Stomach (tissue), 9 donors: ENCODE results near the gene CACNA1I. TPM values are rescaled to one million over a fixed set of nuclear protein-coding genes. Genes with fewer than 3 reads are reported as not detected.

ENCODE experiments used
- DNase-seq, 2 donors: peaks; one replicate each; pipeline versions ENCODE4 v3.0.0 to v3.0.0-alpha.2; 2013 to 2019
- H3K27ac ChIP-seq, 5 donors: fragments of 200-600 bp in 4 of 5; sonication (generic) in 4 of 5; one replicate each; pipeline ENCODE4 v1.5.1; 2013 to 2019; ENCODE audit warnings: mild to moderate bottlenecking in 1 of 5, moderate library complexity in 1 of 5
- H3K27me3 ChIP-seq, 3 donors: fragments of 200-600 bp; sonication (generic); one replicate each; pipeline ENCODE4 v1.5.1; 2017 to 2019; ENCODE audit warnings: mixed run types in 1 of 3
- H3K36me3 ChIP-seq, 4 donors: fragments of 200-600 bp; sonication (generic); 1 replicate in 3 of 4; 2 replicates in 1 of 4; pipeline ENCODE4 v1.5.1; 2016 to 2019
- H3K4me1 ChIP-seq, 4 donors: fragments of 200-600 bp; sonication (generic); one replicate each; pipeline ENCODE4 v1.5.1; 2016 to 2019
- H3K4me3 ChIP-seq, 4 donors: fragments of 200-600 bp; sonication (generic) in 3 of 4; one replicate each; pipeline ENCODE4 v1.5.1; 2016 to 2019; ENCODE audit warnings: mild to moderate bottlenecking in 1 of 4
- H3K9me3 ChIP-seq, 4 donors: fragments of 200-600 bp; sonication (generic); one replicate each; pipeline ENCODE4 v1.5.1; 2016 to 2019
- CTCF ChIP-seq, 7 experiments: fragments of 450-650 bp in 4 of 7; fragments of 200-600 bp in 3 of 7; sonication (generic) in 3 of 7; IDR thresholded peaks; one replicate each; pipeline ENCODE4 v1.5.1; 2016 to 2019; ENCODE audit warnings: antibody characterized with exemption in 7 of 7, control low read depth in 2 of 7, mild to moderate bottlenecking in 1 of 7
- EP300 ChIP-seq: sonication (generic); formaldehyde crosslinking; IDR thresholded peaks from one replicate; pipeline ENCODE4 v1.6.1; 2017; ENCODE audit warnings: antibody characterized with exemption
- POLR2A ChIP-seq, 4 donors: fragments of 450-650 bp; IDR thresholded peaks; one replicate each; pipeline ENCODE4 v1.6.1; 2016; ENCODE audit warnings: antibody characterized with exemption in 4 of 4, control low read depth in 2 of 4, mild to moderate bottlenecking in 1 of 4, moderate library complexity in 1 of 4
- POLR2AphosphoS5 ChIP-seq, 3 donors: sonication (generic); formaldehyde crosslinking; IDR thresholded peaks; one replicate each; pipeline ENCODE4 v1.6.1; 2016; ENCODE audit warnings: antibody characterized with exemption in 3 of 3
- WGBS, 5 donors: extraction: QIAGEN DNeasy Blood & Tissue Kit in 3 of 5; methylation state at CpG; one replicate each; pipeline versions ENCODE4 v1.1.5 to v1.1.7; 2013 to 2018; 5-methylcytosine and 5-hydroxymethylcytosine counted together
- intact Hi-C: fragments of 100-400 bp; cut with DNase I; formaldehyde crosslinking; loops from one replicate; pipeline ENCODE4 v1.15.1; 2023; ENCODE audit warnings: low total_unique reads
- polyA plus RNA-seq, 3 donors: library from polyadenylated mRNA; stranded (reverse); fragments of 200-250 nt; gene quantifications; one replicate each; pipeline ENCODE4 v1.2.3, GENCODE V29; 2013
- total RNA-seq, 5 donors: library from RNA; depleted of rRNA; stranded (reverse); fragments of >200 nt; gene quantifications; one replicate each; pipeline versions ENCODE4 v1.1.0 to v1.2.3, GENCODE V29; 2014 to 2016
- donor health status: healthy with polysubstance abuse.
- donor health status: Bipolar disorder and iron deficiency.
- donor health status: healthy.

Gene CACNA1I
- total and polyA plus RNA-seq, 8 donors = 0.06 to 4.0 (median 0.22) TPM; not detected in 2

- Histone ChIP-seq H3K27me3 (peaks cover 4 to 55% (median 4%) of the 10 kb centered on the region in 3 donors), H3K27ac (no peak overlapping the region), H3K9me3 (no peaks in the 10 kb centered on the region), H3K4me3 (no peak overlapping the region), H3K4me1 (no peaks in the 10 kb centered on the region), H3K36me3 (no peaks in the 10 kb centered on the region)
- no peak for TF ChIP-seq EP300
- no peak for TF ChIP-seq POLR2A (IDR thresholded peaks at IDR 0.05)
- TF ChIP-seq POLR2AphosphoS5 (IDR thresholded peaks at IDR 0.05) = no peak
- no peak for TF ChIP-seq CTCF (IDR thresholded peaks at IDR 0.05)
- DNase-seq = no peak
- WGBS, 5 donors = 82 to 90% (median 85%) methylated on average over 4 of the region's 4 CpGs
- intact Hi-C loops = no loop called here
Measured at GRCh38 chr22:39724390-39724789, 153.8 kb downstream of the CACNA1I start.

GRCh38 chr22:39724857-39725256 is 154.3 kb downstream of the CACNA1I start:
- H3K27ac ChIP-seq = no peak overlapping the region
- 85 to 94% (median 90%) methylated on average over 9 of the region's 9 CpGs for WGBS, 5 donors
- intact Hi-C loops = no loop called here
- H3K9me3 ChIP-seq = no peaks in the 10 kb centered on the region
- H3K4me1 ChIP-seq = no peaks in the 10 kb centered on the region
- no peaks in the 10 kb centered on the region for H3K36me3 ChIP-seq
- peaks cover 4 to 51% (median 4%) of the 10 kb centered on the region in 3 donors for H3K27me3 ChIP-seq
- TF ChIP-seq POLR2A (IDR thresholded peaks at IDR 0.05) (no peak), POLR2AphosphoS5 (IDR thresholded peaks at IDR 0.05) (no peak), EP300 (no peak), CTCF (IDR thresholded peaks at IDR 0.05) (no peak)
- H3K4me3 ChIP-seq = no peak overlapping the region
- DNase-seq = no peak

- Histone ChIP-seq H3K27me3 (peaks cover 4 to 50% (median 4%) of the 10 kb centered on the region in 3 donors), H3K36me3 (no peaks in the 10 kb centered on the region), H3K4me1 (no peaks in the 10 kb centered on the region), H3K4me3 (no peak overlapping the region), H3K27ac (no peak overlapping the region), H3K9me3 (no peaks in the 10 kb centered on the region)
- DNase-seq = no peak
- 84 to 92% (median 86%) methylated on average over 8 to 9 of the region's 9 CpGs for WGBS, 5 donors
- no peak for TF ChIP-seq CTCF (IDR thresholded peaks at IDR 0.05)
- TF ChIP-seq POLR2AphosphoS5 (IDR thresholded peaks at IDR 0.05) = no peak
- TF ChIP-seq POLR2A (IDR thresholded peaks at IDR 0.05) = no peak
- TF ChIP-seq EP300 = no peak
- intact Hi-C loops = no loop called here
Measured at GRCh38 chr22:39725351-39726035, 154.9 kb downstream of the CACNA1I start.

GRCh38 chr22:39727541-39727940 is 157.0 kb downstream of the CACNA1I start:
- Histone ChIP-seq H3K36me3 (no peaks in the 10 kb centered on the region), H3K9me3 (no peaks in the 10 kb centered on the region), H3K27me3 (peaks cover 0 to 51% (median 4%) of the 10 kb centered on the region in 3 donors), H3K4me3 (no peak overlapping the region), H3K4me1 (no peaks in the 10 kb centered on the region), H3K27ac (no peak overlapping the region)
- DNase-seq = peak in 1 of 2 donors; percentile 30
- WGBS, 5 donors = 37 to 63% (median 47%) methylated on average over 15 of the region's 15 CpGs
- intact Hi-C loops = no loop called here
- TF ChIP-seq POLR2AphosphoS5 (IDR thresholded peaks at IDR 0.05) (no peak), CTCF (IDR thresholded peaks at IDR 0.05) (no peak), POLR2A (IDR thresholded peaks at IDR 0.05) (no peak)
